ENCODE results near the gene CPM.

DNA sequence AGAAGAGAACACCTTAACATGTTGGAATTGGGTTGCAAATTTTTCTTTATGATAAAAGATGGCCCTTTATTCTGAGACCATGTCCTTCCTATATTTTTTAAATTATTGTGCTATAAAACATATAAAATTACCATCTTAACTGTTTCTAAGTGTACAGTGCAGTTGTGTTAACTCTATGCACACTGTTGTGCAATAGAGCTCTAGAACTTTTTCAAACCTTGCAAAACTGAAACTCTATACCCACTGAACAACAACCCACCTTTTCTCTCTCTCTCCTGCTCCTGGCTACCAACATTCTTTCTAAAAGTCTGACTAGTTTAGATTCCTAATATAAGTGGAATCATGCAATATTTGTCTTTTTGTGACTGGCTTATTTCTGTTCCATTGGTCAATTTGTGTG lies 7.8 kb upstream of the CPM start:
- TF ChIP-seq, protein P1, sequence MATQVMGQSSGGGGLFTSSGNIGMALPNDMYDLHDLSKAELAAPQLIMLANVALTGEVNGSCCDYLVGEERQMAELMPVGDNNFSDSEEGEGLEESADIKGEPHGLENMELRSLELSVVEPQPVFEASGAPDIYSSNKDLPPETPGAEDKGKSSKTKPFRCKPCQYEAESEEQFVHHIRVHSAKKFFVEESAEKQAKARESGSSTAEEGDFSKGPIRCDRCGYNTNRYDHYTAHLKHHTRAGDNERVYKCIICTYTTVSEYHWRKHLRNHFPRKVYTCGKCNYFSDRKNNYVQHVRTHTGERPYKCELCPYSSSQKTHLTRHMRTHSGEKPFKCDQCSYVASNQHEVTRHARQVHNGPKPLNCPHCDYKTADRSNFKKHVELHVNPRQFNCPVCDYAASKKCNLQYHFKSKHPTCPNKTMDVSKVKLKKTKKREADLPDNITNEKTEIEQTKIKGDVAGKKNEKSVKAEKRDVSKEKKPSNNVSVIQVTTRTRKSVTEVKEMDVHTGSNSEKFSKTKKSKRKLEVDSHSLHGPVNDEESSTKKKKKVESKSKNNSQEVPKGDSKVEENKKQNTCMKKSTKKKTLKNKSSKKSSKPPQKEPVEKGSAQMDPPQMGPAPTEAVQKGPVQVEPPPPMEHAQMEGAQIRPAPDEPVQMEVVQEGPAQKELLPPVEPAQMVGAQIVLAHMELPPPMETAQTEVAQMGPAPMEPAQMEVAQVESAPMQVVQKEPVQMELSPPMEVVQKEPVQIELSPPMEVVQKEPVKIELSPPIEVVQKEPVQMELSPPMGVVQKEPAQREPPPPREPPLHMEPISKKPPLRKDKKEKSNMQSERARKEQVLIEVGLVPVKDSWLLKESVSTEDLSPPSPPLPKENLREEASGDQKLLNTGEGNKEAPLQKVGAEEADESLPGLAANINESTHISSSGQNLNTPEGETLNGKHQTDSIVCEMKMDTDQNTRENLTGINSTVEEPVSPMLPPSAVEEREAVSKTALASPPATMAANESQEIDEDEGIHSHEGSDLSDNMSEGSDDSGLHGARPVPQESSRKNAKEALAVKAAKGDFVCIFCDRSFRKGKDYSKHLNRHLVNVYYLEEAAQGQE (IDR thresholded peaks at IDR 0.05; ENCODE audit: insufficient read depth in 1 of 2, low read depth in 2 of 2, low read length in 2 of 2): no peak
- no peak for TF ChIP-seq SIN3A (IDR thresholded peaks at IDR 0.05; ENCODE audit: borderline replicate concordance, insufficient read depth, low read length)
- TF ChIP-seq TAF1 (IDR thresholded peaks at IDR 0.05; ENCODE audit: borderline replicate concordance, insufficient read depth, low read length): no peak

Data from PFSK-1 (cell line).